Adrenal gland (tissue), 12 donors: Measurements from ENCODE around the gene HM13. TPM values are rescaled to one million over a fixed set of nuclear protein-coding genes. Genes with fewer than 3 reads are reported as not detected.
A peak's percentile ranks its signal among the peaks of the same experiment; 100 is the strongest.
"Not testable (repeated sequence)": the region's sequence is repeated elsewhere in the genome, so short reads cannot be mapped to it uniquely, and the experiment has no call there.

Experiments used
- DNase-seq, 7 donors: peaks; one replicate each; pipeline ENCODE4 v3.0.0-alpha.2; 2019 to 2020
- H3K27ac ChIP-seq, 5 donors: fragments of 200-600 bp; sonication (generic) in 4 of 5; 1 replicate in 3 of 5; 2 replicates in 2 of 5; pipeline versions ENCODE4 v1.5.1 to v1.8.0; 2016 to 2020; ENCODE audit warnings: mild to moderate bottlenecking in 1 of 5
- H3K27me3 ChIP-seq: fragments of 200-600 bp; 2 replicates; pipeline ENCODE4 v1.8.0; 2021
- H3K36me3 ChIP-seq, 2 donors: fragments of 200-600 bp; replicated peaks in 1 of 2; 1 replicate in 1 of 2; 2 replicates in 1 of 2; pipeline versions ENCODE4 v1.5.1 to v1.8.0; 2018 to 2022
- H3K4me1 ChIP-seq, 2 donors: fragments of 200-600 bp; replicated peaks in 1 of 2; 1 replicate in 1 of 2; 2 replicates in 1 of 2; pipeline versions ENCODE4 v1.5.1 to v1.8.0; 2018 to 2021
- H3K4me3 ChIP-seq, 4 donors: fragments of 200-600 bp; sonication (generic) in 3 of 4; one replicate each; pipeline ENCODE4 v1.5.1; 2016 to 2018
- H3K9me3 ChIP-seq, 3 donors: fragments of 200-600 bp; sonication (generic) in 1 of 3; replicated peaks in 1 of 3; 1 replicate in 2 of 3; 2 replicates in 1 of 3; pipeline versions ENCODE4 v1.5.1 to v1.8.0; 2016 to 2021
- POLR2A ChIP-seq, 2 donors: fragments of 450-650 bp; IDR thresholded peaks; one replicate each; pipeline ENCODE4 v1.6.1; 2017; ENCODE audit warnings: antibody characterized with exemption in 2 of 2, mild to moderate bottlenecking in 2 of 2, moderate library complexity in 1 of 2
- WGBS, 4 donors: extraction: QIAGEN DNeasy Blood & Tissue Kit in 2 of 4; methylation state at CpG; one replicate each; pipeline versions ENCODE4 v1.1.5 to v1.1.7; 2013 to 2017; 5-methylcytosine and 5-hydroxymethylcytosine counted together
- intact Hi-C, 2 donors: fragments of 100-400 bp; cut with DNase I; formaldehyde crosslinking; loops; one replicate each; pipeline versions ENCODE4 v1.14.1 to v1.15.0; 2022 to 2023
- polyA plus RNA-seq, 3 donors: library from polyadenylated mRNA; stranded (reverse); fragments of 200-250 nt in 2 of 3; fragments of 350-450 nt in 1 of 3; fragmentation: Illumina TruSeq in 1 of 3; extraction: RNeasy Lipid Tissue Mini Kit (QIAGEN cat#74804) in 1 of 3; gene quantifications; one replicate each; pipeline ENCODE4 v1.2.3, GENCODE V29; 2013 to 2014
- total RNA-seq, 9 donors: library from RNA; depleted of rRNA in 4 of 9; stranded (reverse); fragments of >200 nt in 4 of 9; fragments of 120-200 nt in 1 of 9; fragmentation: NEBNext Ultra II Directional in 1 of 9; extraction: Animal tissue kit (Norgen Biotek cat#: 25700) in 1 of 9; gene quantifications; one replicate each; pipeline versions ENCODE4 v1.1.0 to v1.2.4, GENCODE V29; 2013 to 2023
- TF ChIP-seq, protein P1 (sequence below), 6 experiments: fragments of 450-650 bp in 4 of 6; fragments of 200-600 bp in 2 of 6; sonication (generic) in 1 of 6; IDR thresholded peaks; 1 replicate in 5 of 6; 2 replicates in 1 of 6; pipeline versions ENCODE4 v1.5.1 to v1.8.0; 2016 to 2021; ENCODE audit warnings: antibody characterized with exemption in 6 of 6, mild to moderate bottlenecking in 2 of 6, moderate library complexity in 1 of 6
- donor health status: healthy with polysubstance abuse.
- donor health status: Bipolar disorder and iron deficiency.
- donor health status: DM: yes; HTN: yes; CAD: no.
- donor health status: DM: no; HTN: no; CAD: no.
- donor health status: DM: no; HTN: no; CAD: no.
- donor health status: DM: yes; HTN: yes; CAD: no.

HM13 gene
- total and polyA plus RNA-seq, 12 donors = 48.5 to 356 (median 157) TPM

DNA sequence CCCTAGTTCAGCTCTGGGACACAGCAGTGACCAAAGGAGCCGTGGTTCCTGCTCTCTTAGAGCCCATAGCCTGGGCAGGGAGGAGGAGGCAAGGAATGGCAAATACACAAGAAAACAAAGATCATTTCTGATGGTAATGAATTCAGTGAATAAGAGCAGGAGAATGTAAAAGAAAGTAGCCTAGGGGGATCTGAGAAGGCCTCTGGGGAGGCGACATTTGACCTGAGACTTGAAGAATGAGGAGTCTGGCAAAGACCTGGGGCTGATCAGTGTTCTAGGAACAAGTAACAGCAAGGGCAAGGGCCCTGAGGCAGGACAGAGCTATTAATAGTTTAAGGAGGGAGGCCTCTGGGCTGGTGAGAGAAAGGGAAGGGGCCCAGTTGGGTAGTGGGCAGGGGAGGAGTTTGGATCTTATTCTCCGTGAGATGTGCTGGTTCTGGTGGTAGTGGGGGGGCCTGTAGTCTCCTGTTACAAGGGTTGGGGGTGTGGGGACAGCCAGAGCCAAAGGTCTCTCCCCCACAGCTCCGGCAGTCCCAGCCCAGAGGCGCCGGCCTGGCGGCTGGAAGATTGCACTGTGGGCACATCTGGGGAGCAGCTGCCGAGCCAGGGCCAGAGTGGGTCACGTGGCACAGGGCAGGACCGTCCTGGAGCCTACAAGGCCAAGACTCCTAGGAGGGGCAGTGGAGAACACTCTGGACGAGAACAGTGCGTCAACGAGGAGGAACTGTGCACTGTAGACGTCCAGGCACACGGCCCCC lies 81.6 kb downstream of the HM13 start:
- 29 to 44% (median 37%) methylated on average over 9 to 15 of the region's 15 CpGs for WGBS, 4 donors
- DNase-seq = peak; percentile 59 to 88 (median 76)
- no peaks in the 10 kb centered on the region for H3K9me3 ChIP-seq
- no peaks in the 10 kb centered on the region for H3K27me3 ChIP-seq
- H3K4me3 ChIP-seq = no peak overlapping the region
- no peaks in the 10 kb centered on the region for H3K36me3 ChIP-seq
- peaks cover 7 to 8% of the 10 kb centered on the region in 2 donors for H3K4me1 ChIP-seq
- H3K27ac ChIP-seq = peak overlapping the region in 4 of 5 donors; percentile 34 to 80 (median 54)
- intact Hi-C loops = no loop called here
- TF ChIP-seq, protein P1, sequence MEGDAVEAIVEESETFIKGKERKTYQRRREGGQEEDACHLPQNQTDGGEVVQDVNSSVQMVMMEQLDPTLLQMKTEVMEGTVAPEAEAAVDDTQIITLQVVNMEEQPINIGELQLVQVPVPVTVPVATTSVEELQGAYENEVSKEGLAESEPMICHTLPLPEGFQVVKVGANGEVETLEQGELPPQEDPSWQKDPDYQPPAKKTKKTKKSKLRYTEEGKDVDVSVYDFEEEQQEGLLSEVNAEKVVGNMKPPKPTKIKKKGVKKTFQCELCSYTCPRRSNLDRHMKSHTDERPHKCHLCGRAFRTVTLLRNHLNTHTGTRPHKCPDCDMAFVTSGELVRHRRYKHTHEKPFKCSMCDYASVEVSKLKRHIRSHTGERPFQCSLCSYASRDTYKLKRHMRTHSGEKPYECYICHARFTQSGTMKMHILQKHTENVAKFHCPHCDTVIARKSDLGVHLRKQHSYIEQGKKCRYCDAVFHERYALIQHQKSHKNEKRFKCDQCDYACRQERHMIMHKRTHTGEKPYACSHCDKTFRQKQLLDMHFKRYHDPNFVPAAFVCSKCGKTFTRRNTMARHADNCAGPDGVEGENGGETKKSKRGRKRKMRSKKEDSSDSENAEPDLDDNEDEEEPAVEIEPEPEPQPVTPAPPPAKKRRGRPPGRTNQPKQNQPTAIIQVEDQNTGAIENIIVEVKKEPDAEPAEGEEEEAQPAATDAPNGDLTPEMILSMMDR (IDR thresholded peaks at IDR 0.05) = no peak
- TF ChIP-seq POLR2A (IDR thresholded peaks at IDR 0.05) = peak; percentile 19 to 23

DNA sequence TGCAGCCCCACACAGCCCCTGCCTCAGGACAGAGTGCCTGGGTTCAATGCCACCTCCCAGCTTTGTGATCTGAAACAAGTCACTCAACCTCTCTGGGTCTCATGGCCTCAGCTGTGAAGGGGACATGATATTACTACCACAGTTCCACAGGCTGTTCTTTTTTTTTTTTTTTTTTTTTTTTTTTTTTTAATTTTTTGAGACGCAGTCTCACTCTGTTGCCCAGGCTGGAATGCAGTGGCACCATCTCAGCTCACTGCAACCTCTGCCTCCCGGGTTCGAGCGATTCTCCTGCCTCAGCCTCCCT lies 82.1 kb downstream of the HM13 start:
- DNase-seq, H3K9me3 ChIP-seq, H3K36me3 ChIP-seq, H3K4me3 ChIP-seq, H3K4me1 ChIP-seq, H3K27me3 ChIP-seq, intact Hi-C loops: not testable (repeated sequence)
- H3K27ac ChIP-seq = peak overlapping the region in 4 of 5 donors; percentile 34 to 80 (median 54)
- WGBS, 4 donors = 70 to 83% (median 79%) methylated on average over 4 of the region's 4 CpGs

DNA sequence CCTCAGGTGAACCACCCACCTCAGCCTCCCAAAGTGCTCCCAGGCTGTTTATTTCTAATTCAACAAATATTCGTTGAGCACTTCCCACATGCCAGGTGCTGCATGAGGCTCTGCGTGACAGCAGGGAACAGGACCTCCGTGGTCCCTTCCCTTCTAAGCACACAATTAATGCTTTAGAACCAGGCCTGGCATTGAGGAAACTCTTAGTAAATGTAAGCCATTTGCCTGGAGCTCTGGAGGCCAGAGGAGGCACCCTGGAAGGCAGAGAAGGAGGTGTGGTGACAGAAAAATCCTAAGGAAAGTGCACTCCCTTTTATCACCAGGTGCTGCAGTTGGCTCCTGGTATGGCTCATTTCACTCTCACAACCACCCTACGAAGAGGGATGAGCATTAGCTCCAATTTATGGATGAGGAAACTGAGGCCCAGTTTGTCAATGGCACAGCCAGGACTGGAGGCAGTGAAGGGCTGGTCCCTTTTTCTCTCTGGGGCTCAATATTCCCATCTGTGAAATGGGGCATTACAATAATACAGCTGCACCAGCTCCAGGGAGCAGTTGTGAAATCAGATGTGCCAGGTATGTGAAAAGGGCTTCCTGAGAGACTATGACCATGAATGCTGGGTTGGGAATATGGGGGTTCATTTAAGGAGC lies 82.7 kb downstream of the HM13 start:
- no peaks in the 10 kb centered on the region for H3K9me3 ChIP-seq
- TF ChIP-seq POLR2A (IDR thresholded peaks at IDR 0.05) = no peak
- TF ChIP-seq, protein P1 (IDR thresholded peaks at IDR 0.05) = no peak
- intact Hi-C loops = no loop called here
- no peak for DNase-seq
- H3K4me3 ChIP-seq = no peak overlapping the region
- peaks cover 7 to 8% of the 10 kb centered on the region in 2 donors for H3K4me1 ChIP-seq
- WGBS, 4 donors = 79 to 87% (median 81%) methylated on average over 4 of the region's 4 CpGs
- no peaks in the 10 kb centered on the region for H3K36me3 ChIP-seq
- peak overlapping the region in 2 of 5 donors; percentile 73 to 80 for H3K27ac ChIP-seq
- H3K27me3 ChIP-seq = no peaks in the 10 kb centered on the region

DNA sequence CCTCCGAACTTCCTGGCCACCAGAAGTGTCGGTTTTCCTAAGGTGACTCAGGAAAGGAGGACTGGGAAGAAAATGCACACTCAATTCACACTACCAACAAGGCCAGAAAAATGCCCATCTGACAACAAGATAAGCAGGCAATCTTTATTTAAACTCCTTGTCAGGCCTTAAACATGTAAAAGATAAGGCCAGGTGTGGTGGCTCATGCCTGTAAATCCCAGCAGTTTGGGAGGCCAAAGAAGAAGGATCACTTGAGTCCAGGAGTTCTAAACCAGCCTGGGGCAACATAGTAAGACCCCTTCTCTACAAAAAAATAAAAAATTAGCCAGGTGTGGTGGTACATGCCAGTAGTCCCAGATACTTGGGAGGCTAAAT lies 83.2 kb downstream of the HM13 start:
- WGBS, 4 donors = 83 to 94% (median 88%) methylated on average over 2 of the region's 2 CpGs
- peak overlapping the region in 1 of 5 donors; percentile 80 for H3K27ac ChIP-seq
- no peaks in the 10 kb centered on the region for H3K9me3 ChIP-seq
- peaks cover 7 to 8% of the 10 kb centered on the region in 2 donors for H3K4me1 ChIP-seq
- intact Hi-C loops = no loop called here
- TF ChIP-seq POLR2A (IDR thresholded peaks at IDR 0.05) = no peak
- TF ChIP-seq, protein P1 (IDR thresholded peaks at IDR 0.05) = no peak
- no peak overlapping the region for H3K4me3 ChIP-seq
- H3K36me3 ChIP-seq = no peaks in the 10 kb centered on the region
- no peak for DNase-seq
- H3K27me3 ChIP-seq = no peaks in the 10 kb centered on the region
